Esophagus squamous epithelium (tissue), 5 donors: Measurements from ENCODE around the gene KATNAL1. TPM values are rescaled to one million over a fixed set of nuclear protein-coding genes. Genes with fewer than 3 reads are reported as not detected.
A peak's percentile ranks its signal among the peaks of the same experiment; 100 is the strongest.

Experiments used
- DNase-seq: peaks from one replicate; lab custom pipeline; 2025; lab: John Stamatoyannopoulos, UW
- H3K27ac ChIP-seq, 4 donors: fragments of 200-600 bp; sonication (generic); one replicate each; pipeline ENCODE4 v1.5.1; 2016 to 2019; ENCODE audit warnings: mild to moderate bottlenecking in 1 of 4
- H3K27me3 ChIP-seq, 4 donors: fragments of 200-600 bp; sonication (generic); 1 replicate in 3 of 4; 2 replicates in 1 of 4; pipeline versions ENCODE4 v1.5.1 to v1.6.0; 2017 to 2021; ENCODE audit warnings: antibody characterized with exemption in 1 of 4
- H3K36me3 ChIP-seq, 3 donors: fragments of 200-600 bp; sonication (generic); one replicate each; pipeline ENCODE4 v1.5.1; 2016 to 2019
- H3K4me1 ChIP-seq, 3 donors: fragments of 200-600 bp; sonication (generic); one replicate each; pipeline ENCODE4 v1.5.1; 2017 to 2019
- H3K4me3 ChIP-seq, 4 donors: fragments of 200-600 bp; sonication (generic); 1 replicate in 3 of 4; 2 replicates in 1 of 4; pipeline ENCODE4 v1.5.1; 2016 to 2019; ENCODE audit warnings: mild to moderate bottlenecking in 2 of 4, moderate library complexity in 1 of 4
- H3K9me3 ChIP-seq, 3 donors: fragments of 200-600 bp; sonication (generic); one replicate each; pipeline ENCODE4 v1.5.1; 2016 to 2019
- POLR2A ChIP-seq, 4 donors: fragments of 450-650 bp; IDR thresholded peaks; one replicate each; pipeline ENCODE4 v1.6.1; 2017; ENCODE audit warnings: antibody characterized with exemption in 4 of 4, mild to moderate bottlenecking in 4 of 4, moderate library complexity in 3 of 4
- WGBS, 2 donors: methylation state at CpG; one replicate each; pipeline ENCODE4 v1.1.5; 2018; 5-methylcytosine and 5-hydroxymethylcytosine counted together
- intact Hi-C: fragments of 100-400 bp; cut with DNase I; formaldehyde crosslinking; loops from one replicate; pipeline ENCODE4 v1.15.0; 2022
- total RNA-seq, 4 donors: library from RNA; depleted of rRNA; stranded (reverse); fragments of >200 nt; gene quantifications; one replicate each; pipeline ENCODE4 v1.1.0, GENCODE V29; 2016
- TF ChIP-seq, protein P1 (sequence below), 6 experiments: fragments of 450-650 bp in 4 of 6; fragments of 200-600 bp in 2 of 6; sonication (generic) in 2 of 6; IDR thresholded peaks; one replicate each; pipeline ENCODE4 v1.5.1; 2016 to 2019; ENCODE audit warnings: antibody characterized with exemption in 6 of 6, mild to moderate bottlenecking in 4 of 6, moderate library complexity in 4 of 6
- donor health status: DM: yes; HTN: yes; CAD: no.

Gene KATNAL1
- total RNA-seq, 4 donors from 2014 or later = 1.4 to 13.4 (median 6.2) TPM

DNA sequence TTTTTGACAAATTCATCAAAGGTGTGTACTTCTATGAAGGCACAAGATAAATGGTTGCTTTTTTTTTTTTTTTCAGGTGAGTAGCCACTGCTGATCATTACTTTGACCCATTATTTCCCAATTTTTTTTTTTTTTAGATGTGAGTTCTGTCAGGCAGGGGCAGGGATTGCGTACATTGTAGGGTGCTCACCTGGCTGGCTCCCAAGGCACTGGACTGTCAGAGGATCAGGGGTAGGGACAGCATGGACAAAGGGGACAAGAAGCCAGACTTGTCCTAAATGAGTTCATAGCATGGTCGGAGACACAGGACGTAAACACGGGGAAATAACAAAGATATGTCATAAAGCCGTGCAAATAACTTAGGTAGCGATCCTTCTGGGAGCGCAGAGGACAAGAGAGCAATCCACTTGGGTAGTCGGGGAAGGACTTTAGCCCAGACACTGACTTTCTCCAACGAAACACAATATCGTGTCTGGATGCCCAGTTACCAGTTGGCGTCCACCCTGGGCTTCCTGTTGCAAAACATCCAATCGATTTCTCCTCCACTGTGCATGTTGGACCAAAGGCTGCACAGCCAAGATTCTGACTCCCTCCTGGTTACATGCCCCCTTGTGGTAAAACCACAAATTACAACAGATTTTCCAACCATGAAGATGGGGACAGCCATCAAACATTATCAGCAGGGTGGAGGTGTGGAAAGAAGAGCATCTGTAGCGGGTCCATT, 27.5 kb upstream of the KATNAL1 start:
- no peak for DNase-seq
- no peak overlapping the region for H3K4me3 ChIP-seq
- no peak for TF ChIP-seq POLR2A (IDR thresholded peaks at IDR 0.05)
- TF ChIP-seq, protein P1, sequence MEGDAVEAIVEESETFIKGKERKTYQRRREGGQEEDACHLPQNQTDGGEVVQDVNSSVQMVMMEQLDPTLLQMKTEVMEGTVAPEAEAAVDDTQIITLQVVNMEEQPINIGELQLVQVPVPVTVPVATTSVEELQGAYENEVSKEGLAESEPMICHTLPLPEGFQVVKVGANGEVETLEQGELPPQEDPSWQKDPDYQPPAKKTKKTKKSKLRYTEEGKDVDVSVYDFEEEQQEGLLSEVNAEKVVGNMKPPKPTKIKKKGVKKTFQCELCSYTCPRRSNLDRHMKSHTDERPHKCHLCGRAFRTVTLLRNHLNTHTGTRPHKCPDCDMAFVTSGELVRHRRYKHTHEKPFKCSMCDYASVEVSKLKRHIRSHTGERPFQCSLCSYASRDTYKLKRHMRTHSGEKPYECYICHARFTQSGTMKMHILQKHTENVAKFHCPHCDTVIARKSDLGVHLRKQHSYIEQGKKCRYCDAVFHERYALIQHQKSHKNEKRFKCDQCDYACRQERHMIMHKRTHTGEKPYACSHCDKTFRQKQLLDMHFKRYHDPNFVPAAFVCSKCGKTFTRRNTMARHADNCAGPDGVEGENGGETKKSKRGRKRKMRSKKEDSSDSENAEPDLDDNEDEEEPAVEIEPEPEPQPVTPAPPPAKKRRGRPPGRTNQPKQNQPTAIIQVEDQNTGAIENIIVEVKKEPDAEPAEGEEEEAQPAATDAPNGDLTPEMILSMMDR (IDR thresholded peaks at IDR 0.05) = peak in 4 of 6 experiments; percentile 21 to 48 (median 40)
- WGBS, 2 donors = 83 to 92% methylated on average over 12 to 13 of the region's 13 CpGs
- intact Hi-C loops = loop anchor here (10.0 kb wide), 1 partner anchor 200 kb away; no protein-coding TSS in a partner anchor
- H3K4me1 ChIP-seq = peaks cover 0 to 17% (median 2%) of the 10 kb centered on the region in 3 donors
- H3K27me3 ChIP-seq = no peaks in the 10 kb centered on the region
- H3K27ac ChIP-seq = no peak overlapping the region
- no peaks in the 10 kb centered on the region for H3K9me3 ChIP-seq
- no peaks in the 10 kb centered on the region for H3K36me3 ChIP-seq

DNA sequence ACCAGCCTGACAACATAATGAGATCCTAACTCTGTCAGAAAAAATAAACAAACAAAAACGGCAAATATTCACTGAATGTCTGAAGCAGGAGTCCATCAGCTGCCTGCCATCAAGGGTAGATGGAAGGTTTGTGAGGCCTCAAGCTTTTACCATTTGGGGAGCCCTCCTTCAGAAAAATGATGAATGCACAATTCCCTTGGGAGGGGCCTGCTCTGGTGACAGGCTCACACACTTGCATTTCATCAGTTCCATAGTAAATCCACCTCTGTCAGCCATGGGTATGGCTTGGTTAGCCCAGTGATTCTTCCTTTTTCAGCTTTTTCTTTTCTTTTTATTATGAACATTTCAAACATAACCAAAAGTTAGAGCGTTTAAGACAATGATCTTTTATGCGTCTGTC, 26.3 kb upstream of the KATNAL1 start:
- intact Hi-C loops = loop anchor here (10.0 kb wide), 1 partner anchor 199 kb away; no protein-coding TSS in a partner anchor
- 68 to 73% methylated on average over 3 of the region's 3 CpGs for WGBS, 2 donors
- H3K27me3 ChIP-seq = no peaks in the 10 kb centered on the region
- TF ChIP-seq, protein P1 (IDR thresholded peaks at IDR 0.05) = no peak
- no peak for TF ChIP-seq POLR2A (IDR thresholded peaks at IDR 0.05)
- no peak overlapping the region for H3K27ac ChIP-seq
- DNase-seq = no peak
- H3K4me1 ChIP-seq = peaks cover 0 to 9% (median 0%) of the 10 kb centered on the region in 3 donors
- no peaks in the 10 kb centered on the region for H3K36me3 ChIP-seq
- no peak overlapping the region for H3K4me3 ChIP-seq
- H3K9me3 ChIP-seq = no peaks in the 10 kb centered on the region

DNA sequence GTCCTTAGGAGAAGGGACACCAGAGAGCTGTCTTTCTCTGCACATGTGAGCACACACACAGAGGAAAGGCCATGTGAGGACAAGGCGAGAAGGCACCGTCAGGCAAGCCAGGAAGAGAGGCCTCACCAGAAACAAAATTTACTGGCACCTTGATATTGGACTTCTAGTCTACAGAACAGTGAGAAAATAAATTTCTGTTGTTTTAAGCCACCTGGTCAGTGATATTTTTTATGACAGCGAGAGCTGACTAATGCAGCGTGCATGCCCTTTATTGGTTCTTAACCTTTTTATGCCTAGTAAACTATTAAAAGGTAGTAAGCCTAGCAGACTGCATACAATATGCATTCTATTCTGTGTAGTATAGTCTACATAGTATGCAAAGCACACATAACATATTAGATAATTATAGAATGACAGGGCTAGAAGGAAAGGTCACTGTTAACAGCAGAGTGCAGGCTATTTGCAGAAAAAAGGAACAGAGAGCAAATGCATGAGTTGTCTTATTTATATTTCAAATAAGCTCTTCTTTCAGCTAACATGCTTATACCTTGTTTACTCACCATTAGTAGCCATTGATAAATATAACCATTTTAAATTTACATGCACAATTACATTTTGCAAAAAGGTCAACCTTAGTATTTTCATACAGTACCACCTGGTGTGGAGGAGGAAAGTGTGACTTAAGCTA, 25.2 kb upstream of the KATNAL1 start:
- Histone ChIP-seq H3K9me3 (no peaks in the 10 kb centered on the region), H3K4me3 (no peak overlapping the region), H3K4me1 (peaks cover 0 to 9% (median 0%) of the 10 kb centered on the region in 3 donors), H3K27ac (no peak overlapping the region), H3K36me3 (no peaks in the 10 kb centered on the region), H3K27me3 (no peaks in the 10 kb centered on the region)
- WGBS, 2 donors = 90 to 93% methylated on average over 4 of the region's 4 CpGs
- DNase-seq = no peak
- intact Hi-C loops = loop anchor here (10.0 kb wide), 1 partner anchor 198 kb away; no protein-coding TSS in a partner anchor
- TF ChIP-seq, protein P1 (IDR thresholded peaks at IDR 0.05) = no peak
- no peak for TF ChIP-seq POLR2A (IDR thresholded peaks at IDR 0.05)

DNA sequence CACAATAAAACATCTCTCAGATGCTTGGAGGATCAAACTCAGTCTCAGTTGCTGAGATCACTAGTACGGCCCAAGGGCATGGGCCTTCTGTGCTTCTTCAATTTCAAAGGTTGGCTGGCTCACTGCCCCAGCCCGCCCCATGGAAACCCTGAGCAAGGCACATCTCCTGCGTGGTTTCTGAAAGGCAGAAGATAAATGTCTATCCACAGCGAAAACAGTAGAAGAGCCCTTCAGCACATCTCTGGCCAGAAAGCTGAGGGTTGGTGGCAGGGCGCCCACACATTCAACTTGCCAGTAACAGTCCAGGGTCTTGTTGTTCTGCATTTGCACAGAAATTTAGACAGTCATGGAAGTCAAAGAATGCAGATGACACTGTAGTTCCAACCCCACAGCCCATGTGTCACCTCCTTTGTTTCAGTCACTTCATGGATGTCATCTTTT, 24.0 kb upstream of the KATNAL1 start:
- no peak overlapping the region for H3K4me3 ChIP-seq
- H3K9me3 ChIP-seq = no peaks in the 10 kb centered on the region
- H3K27ac ChIP-seq = peak overlapping the region in 1 of 4 donors; percentile 30
- intact Hi-C loops = loop anchor here (10.0 kb wide), 1 partner anchor 197 kb away; no protein-coding TSS in a partner anchor
- no peaks in the 10 kb centered on the region for H3K36me3 ChIP-seq
- H3K27me3 ChIP-seq = no peaks in the 10 kb centered on the region
- WGBS, 2 donors = 42 to 50% methylated on average over 5 of the region's 5 CpGs
- TF ChIP-seq, protein P1 (IDR thresholded peaks at IDR 0.05) = no peak
- TF ChIP-seq POLR2A (IDR thresholded peaks at IDR 0.05) = no peak
- H3K4me1 ChIP-seq = peaks cover 0 to 9% (median 0%) of the 10 kb centered on the region in 3 donors
- DNase-seq = no peak
